GM19455 (cell line): ENCODE data around the gene MTHFD1.

Source experiments
- ATAC-seq: cut with Tn5 transposase; IDR thresholded peaks from one replicate; pipeline ENCODE4 v1.9.1; 2021; ENCODE audit not compliant: unreplicated experiment

Gene MTHFD1

GRCh38 chr14:64405295-64405694 is 17.1 kb downstream of the MTHFD1 start:
- ATAC-seq = no peak

DNA sequence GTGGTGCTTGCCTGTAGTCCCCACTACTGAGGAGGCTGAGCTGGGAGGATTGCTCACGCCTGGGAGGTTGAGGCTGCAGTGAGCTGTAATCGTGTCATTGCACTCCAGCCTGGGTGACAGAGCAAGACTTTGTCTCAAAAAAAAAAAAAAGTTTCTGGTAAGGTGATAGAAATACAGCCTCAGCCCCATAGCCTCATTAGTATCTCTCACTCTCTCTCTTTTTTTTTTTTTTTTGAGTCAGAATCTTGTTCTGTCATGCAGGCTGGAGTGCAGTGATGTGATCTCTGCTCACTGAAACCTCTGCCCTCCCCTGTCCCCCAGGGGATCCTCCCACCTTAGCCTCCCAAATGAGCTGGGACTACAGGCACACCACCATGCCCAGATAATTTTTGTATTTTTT is 19.2 kb downstream of the MTHFD1 start:
- no peak for ATAC-seq

DNA sequence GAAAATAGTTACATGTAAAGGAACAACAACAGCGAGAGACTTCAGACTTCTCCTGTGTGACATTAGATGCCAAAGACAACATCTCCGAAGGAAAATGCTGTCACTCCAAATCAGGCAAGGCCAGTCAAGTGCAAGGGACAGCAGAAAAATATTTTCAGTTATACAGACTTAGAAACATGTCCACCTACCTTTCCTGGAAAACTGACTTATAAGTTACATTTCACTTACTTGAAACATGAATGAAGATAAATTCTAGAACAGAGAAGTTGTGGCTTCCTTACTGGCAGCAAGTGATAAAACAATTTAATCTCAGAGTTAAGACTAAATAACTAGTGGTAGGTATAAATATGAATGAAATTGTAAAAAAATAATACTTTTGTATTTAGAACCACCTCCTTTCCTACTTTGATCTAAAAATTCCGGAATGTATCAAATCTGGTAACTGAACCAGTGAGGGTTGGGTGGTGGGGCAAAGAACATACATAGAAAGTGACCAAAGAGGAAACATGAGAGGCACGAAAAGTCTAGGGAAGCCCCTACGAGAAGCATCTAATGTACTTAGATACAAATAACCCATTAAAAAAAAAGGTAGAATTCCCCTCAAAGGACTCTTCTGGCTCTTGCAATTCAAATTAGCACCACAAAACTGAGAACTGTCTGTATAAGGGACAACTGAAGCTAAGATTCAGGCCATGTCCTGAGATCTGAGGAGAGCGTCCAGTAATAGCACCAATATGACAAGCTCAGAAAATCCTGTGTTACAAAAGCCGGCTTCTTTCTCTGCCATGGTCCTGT is 21.2 kb downstream of the MTHFD1 start:
- no peak for ATAC-seq

DNA sequence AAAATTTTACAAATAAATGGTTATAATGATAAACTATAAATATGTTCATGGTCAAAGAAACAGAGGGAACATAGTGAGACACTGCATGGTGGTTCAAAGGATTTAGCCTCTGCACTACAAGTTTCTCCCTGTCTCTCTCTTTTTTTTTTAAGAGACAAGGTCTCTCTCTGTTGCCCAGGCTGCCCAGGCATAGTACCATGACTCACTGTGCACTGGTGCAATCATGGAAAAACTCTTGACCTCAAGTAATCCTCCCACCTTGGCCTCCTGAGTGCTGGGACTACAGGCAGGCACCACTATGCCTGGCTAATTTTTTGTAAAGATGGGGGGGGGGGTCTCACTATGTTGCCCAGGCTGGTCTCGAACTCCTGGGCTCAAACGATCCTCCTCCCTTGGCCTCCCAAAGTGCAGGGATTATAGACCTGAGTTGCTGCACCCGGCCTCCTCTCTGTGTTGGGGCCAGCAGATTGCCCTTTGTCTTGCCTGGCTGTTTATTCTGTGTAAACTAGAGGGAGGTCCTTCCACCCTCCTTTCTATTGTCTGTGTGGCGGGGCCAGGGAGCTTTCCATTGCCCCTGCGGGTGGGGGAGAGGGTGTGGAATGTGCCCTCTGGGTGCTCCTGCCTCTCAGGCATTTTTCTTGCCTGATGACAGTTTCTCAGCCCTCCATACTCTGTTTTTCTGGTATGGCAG is 22.1 kb downstream of the MTHFD1 start:
- ATAC-seq = no peak

GRCh38 chr14:64411001-64411400 is 22.8 kb downstream of the MTHFD1 start:
- ATAC-seq = no peak

- no peak for ATAC-seq
Measured at GRCh38 chr14:64412237-64412636, 24.1 kb downstream of the MTHFD1 start.

- ATAC-seq = no peak
Measured at GRCh38 chr14:64416348-64416932, 28.3 kb downstream of the MTHFD1 start.

DNA sequence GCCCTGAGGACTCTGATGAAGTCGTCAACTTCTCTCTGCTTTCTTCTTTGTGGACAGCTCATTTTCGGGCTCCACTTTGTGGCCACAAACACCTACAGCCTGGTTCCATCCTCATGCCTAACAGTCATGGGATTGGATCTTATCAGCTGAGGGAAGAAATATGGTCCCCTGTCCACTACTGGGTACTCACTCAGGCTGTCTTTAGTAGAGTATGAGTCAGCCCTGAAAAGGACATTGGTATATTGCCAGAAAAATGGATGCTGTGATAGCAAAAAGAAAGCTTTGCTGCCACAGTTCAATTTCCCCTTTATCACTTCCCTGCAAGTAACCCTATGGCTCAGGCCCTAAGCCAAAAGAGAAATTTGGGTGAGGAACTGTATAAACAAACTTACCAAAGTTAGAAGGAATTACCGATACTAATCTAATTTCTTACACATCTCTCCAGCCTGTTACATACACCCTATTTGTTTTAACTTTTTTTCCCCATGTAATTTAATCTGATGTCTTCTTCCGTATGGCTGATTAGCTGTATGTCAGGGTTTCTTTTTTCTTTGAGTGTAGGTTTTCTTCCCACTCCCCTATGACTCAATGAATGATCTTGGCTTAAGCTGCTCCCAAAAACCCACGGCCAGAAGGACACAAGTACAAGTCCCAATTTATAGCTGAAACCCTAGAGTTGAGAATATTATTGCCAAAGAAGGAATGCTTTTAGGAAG is 29.1 kb downstream of the MTHFD1 start:
- ATAC-seq = no peak

GRCh38 chr14:64417771-64418125 is 29.6 kb downstream of the MTHFD1 start:
- no peak for ATAC-seq

- no peak for ATAC-seq
Measured at GRCh38 chr14:64419003-64419402, 30.9 kb downstream of the MTHFD1 start.

DNA sequence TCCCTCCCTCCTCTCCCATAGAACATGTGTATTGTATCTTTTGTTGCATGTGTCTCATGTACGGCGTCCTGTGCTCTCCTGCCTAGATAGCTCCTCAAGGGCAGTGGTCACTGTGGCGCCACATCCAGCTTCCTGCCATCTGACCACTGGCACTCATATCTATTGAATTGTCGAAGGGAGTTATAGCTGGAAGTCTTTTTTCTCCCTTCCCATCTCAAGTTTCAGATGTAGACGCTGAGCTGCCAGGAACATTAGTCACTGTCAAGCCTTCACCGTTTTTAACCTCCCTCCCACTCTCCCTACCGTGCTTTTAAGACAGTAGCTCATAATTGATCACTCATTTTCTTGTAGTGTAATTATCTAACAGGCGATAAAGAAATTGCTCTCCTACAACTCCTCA is 33.0 kb downstream of the MTHFD1 start:
- ATAC-seq = no peak

DNA sequence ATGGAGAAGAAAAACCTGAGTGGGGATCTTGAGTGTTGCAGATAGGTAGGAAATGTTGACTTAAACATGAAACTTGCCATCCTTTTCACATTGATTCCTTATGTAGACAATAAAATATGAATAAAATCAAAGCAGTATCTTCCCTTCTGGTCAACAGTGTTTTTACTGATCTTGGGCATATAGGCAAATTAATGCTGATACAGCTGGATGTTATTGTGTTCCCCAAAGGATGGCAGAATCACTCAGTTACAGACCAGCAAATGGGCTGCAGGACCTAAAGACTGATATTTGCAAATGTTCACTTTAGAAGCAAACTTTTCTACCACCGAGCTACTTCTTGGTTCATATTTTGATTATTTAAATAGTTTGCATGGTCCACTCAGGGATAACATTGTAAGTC is 33.9 kb downstream of the MTHFD1 start:
- ATAC-seq = no peak

- no peak for ATAC-seq
Measured at GRCh38 chr14:64422756-64423155, 34.6 kb downstream of the MTHFD1 start.

- ATAC-seq = no peak
Measured at GRCh38 chr14:64423987-64424386, 35.8 kb downstream of the MTHFD1 start.

DNA sequence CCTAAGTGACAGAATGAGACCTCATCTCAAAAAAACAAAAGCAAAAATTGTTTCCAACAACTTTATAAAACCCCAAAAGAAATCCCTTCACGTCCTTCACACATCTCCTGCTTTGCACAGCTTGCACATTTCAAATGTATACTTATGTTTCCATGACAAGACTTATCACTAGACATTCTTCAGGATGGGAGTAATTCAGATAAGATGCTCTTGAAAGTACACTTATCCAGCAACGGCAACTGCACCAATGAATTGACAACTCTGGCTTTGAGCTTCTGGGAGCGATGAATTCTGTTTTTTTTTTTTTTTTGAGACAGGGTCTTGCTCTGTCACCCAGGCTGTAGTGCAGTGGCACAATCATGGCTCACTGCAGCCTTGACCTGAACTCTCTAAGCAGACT is 46.4 kb downstream of the MTHFD1 start:
- no peak for ATAC-seq

- ATAC-seq = no peak
Measured at GRCh38 chr14:64438181-64438841, 50.2 kb downstream of the MTHFD1 start.

DNA sequence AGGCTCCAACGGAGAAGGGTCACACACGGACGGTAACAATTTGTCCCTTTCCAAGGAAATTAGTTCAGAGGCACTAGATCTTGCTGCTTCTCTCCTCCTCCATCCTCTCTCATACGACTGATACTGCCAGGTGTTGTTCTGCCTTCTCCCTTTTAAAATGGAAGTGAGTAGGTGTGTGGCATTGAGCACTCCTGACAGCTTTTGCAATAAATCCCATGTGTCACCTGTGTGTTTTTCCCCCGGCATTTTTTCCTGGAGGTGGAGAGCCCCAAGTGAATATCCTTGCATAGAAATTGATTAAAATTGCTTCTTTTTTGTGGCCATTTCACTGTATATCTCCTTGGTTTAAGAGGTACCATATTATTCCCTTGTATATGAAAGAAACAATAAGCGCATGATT is 51.0 kb downstream of the MTHFD1 start:
- no peak for ATAC-seq

DNA sequence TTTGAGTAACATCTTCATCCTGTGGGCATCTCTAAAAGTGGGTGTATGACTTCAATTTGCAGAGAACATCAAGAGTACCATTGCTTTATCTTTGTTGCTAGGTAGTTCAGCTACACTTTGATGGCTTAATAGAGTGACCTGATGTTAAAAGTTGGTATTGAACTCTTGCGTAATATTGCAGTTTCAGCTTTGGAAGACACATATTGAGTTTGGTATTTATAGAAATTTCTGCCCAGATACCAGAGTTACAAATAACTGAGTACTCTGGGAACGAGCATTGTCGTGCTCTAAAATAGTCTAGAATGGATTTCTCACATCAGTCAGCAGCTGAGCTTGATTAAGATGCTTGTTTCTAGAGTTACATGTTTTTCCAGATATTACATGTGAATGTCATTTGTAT is 52.3 kb downstream of the MTHFD1 start:
- no peak for ATAC-seq

GRCh38 chr14:64442300-64442988 is 54.3 kb downstream of the MTHFD1 start:
- ATAC-seq = no peak

GRCh38 chr14:64444140-64444539 is 56.0 kb downstream of the MTHFD1 start:
- no peak for ATAC-seq
